Neural crest cell (in vitro differentiated cells): ENCODE data around the gene GNA12. TPM values are rescaled to one million over a fixed set of nuclear protein-coding genes. Genes with fewer than 3 reads are reported as not detected.
A peak's percentile ranks its signal among the peaks of the same experiment; 100 is the strongest.

ENCODE experiments used
- DNase-seq: peaks from one replicate; pipeline ENCODE4 v3.0.0; 2021; ENCODE audit warnings: low read depth, mixed read lengths, low spot score
- H3K27ac Mint-ChIP-seq: one replicate; pipeline ENCODE4 v1.8.0; 2021; ENCODE audit warnings: mild to moderate bottlenecking, mixed read lengths; ENCODE audit not compliant: unreplicated experiment
- H3K27me3 Mint-ChIP-seq: 2 replicates; pipeline ENCODE4 v1.8.0; 2021; ENCODE audit warnings: low read depth, mild to moderate bottlenecking, mixed read lengths
- H3K36me3 Mint-ChIP-seq: 2 replicates; pipeline ENCODE4 v1.8.0; 2021; ENCODE audit warnings: low read depth, mild to moderate bottlenecking, mixed read lengths
- H3K4me1 Mint-ChIP-seq: 2 replicates; pipeline ENCODE4 v1.8.0; 2021; ENCODE audit warnings: mixed read lengths
- H3K4me3 Mint-ChIP-seq: one replicate; pipeline ENCODE4 v1.8.0; 2021; ENCODE audit warnings: mild to moderate bottlenecking, mixed read lengths
- H3K9me3 Mint-ChIP-seq: 2 replicates; pipeline ENCODE4 v1.8.0; 2021; ENCODE audit warnings: mixed read lengths
- total RNA-seq: library from RNA; stranded (reverse); gene quantifications from 2 replicates; pipeline ENCODE4 v1.2.1, GENCODE V29; 2021
- TF ChIP-seq, protein P1 (sequence below): fragments of 200-600 bp; sonication (generic); conservative IDR thresholded peaks from 2 replicates; pipeline ENCODE4 v1.5.0; 2021; ENCODE audit warnings: antibody characterized with exemption, mild to moderate bottlenecking

The GNA12 gene
- total RNA-seq, 1 donor from 2014 or later = 63.5 TPM

DNA sequence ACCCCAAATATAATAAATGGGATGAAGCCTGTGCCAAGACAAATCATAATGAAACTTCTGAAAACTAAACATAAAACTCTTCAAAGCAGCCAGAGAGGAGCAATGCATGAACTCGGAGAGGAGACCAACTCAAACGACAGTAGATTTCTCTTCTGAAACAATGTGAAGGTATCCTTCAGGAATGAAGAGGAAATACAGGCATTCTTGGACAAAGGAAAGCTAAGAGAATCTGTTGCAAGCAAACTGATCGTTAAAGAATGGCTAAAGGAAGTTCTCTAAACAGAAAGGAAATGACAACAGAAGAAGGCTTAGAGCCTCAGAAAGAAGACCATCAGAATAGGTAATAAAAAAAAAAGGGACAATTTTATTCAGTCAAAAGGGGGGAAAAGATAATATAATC lies 6.6 kb downstream of the GNA12 start:
- Mint-ChIP-seq H3K4me1 (peaks cover 39% of the 10 kb centered on the region), H3K27me3 (no peaks in the 10 kb centered on the region), H3K4me3 (no peak overlapping the region), H3K27ac (no peak overlapping the region), H3K36me3 (peaks cover 24% of the 10 kb centered on the region), H3K9me3 (no peaks in the 10 kb centered on the region)
- TF ChIP-seq, protein P1, sequence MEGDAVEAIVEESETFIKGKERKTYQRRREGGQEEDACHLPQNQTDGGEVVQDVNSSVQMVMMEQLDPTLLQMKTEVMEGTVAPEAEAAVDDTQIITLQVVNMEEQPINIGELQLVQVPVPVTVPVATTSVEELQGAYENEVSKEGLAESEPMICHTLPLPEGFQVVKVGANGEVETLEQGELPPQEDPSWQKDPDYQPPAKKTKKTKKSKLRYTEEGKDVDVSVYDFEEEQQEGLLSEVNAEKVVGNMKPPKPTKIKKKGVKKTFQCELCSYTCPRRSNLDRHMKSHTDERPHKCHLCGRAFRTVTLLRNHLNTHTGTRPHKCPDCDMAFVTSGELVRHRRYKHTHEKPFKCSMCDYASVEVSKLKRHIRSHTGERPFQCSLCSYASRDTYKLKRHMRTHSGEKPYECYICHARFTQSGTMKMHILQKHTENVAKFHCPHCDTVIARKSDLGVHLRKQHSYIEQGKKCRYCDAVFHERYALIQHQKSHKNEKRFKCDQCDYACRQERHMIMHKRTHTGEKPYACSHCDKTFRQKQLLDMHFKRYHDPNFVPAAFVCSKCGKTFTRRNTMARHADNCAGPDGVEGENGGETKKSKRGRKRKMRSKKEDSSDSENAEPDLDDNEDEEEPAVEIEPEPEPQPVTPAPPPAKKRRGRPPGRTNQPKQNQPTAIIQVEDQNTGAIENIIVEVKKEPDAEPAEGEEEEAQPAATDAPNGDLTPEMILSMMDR = no peak
- DNase-seq = no peak

DNA sequence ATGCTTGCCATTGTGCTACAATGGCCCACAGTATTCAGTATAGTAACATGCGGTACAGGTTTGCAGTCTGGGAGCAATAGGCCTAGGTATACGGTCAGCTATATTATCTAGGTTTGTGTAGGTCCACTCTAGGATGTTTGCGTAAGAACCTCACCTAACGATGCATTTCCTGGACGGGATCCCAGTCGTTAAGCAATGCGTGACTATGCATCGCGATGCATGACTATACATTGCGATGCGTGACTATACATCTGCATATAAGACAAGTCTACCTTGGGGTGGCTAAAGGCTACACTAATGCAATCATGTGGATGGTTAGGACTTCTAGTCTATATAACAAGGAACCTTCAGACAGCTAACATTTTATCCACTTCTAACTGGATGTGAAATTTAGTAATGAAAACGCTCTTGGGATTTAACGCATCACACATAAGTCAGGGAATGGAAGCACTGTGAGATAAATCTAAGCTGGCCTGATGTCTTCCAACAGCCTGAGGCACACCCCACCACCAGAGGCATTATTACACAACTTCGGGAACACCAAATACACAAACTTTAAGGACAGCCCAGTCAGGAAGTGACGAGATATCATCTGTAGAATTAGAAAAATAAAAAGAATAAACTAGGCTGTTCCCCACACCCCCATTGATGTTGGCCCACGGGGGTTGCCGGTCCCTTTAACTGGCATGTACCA lies 9.2 kb downstream of the GNA12 start:
- TF ChIP-seq, protein P1 = no peak
- Mint-ChIP-seq H3K9me3 (no peaks in the 10 kb centered on the region), H3K27ac (no peak overlapping the region), H3K4me3 (no peak overlapping the region), H3K27me3 (no peaks in the 10 kb centered on the region), H3K36me3 (peaks cover 14% of the 10 kb centered on the region), H3K4me1 (peaks cover 15% of the 10 kb centered on the region)
- DNase-seq = no peak

DNA sequence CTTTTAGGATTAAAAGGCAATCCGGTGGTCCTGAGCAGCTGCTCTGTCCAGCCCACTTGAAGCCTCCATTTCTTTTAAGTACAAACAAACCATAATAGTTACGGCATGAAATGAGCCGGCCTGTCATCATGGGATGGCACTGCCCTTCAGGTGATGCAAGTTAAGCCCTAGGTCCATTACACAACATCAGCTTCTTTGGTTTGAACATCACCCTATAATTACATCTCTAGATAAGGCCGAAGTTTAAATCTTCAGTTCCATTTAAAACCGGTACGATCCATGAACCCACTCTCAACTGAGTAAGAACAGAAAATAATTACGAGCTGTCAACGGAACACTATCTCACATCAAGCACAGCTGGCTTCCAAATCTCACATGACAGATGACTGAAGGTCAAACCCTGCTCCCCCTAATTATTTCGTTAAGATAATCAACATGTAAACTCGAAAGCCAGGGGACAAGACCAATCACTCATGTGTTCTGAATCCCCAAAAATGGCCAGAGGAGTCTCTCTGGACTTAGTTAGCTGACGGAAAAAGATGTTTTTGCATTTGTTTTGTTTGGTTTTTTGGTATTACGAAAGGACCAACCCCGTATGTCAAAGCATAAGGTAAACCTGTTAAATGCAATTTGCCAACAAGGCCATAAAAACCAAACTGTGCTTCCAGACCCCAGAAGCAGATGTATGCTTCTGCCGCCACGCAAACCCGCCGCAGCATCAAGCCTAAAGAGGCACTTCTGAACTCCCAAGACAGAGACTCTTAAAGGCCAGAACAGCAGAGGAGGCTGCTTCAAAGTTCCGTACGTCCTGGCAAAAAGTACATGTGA lies 10.8 kb downstream of the GNA12 start:
- H3K4me3 Mint-ChIP-seq = no peak overlapping the region
- TF ChIP-seq, protein P1 = no peak
- H3K4me1 Mint-ChIP-seq = peaks cover 19% of the 10 kb centered on the region

DNA sequence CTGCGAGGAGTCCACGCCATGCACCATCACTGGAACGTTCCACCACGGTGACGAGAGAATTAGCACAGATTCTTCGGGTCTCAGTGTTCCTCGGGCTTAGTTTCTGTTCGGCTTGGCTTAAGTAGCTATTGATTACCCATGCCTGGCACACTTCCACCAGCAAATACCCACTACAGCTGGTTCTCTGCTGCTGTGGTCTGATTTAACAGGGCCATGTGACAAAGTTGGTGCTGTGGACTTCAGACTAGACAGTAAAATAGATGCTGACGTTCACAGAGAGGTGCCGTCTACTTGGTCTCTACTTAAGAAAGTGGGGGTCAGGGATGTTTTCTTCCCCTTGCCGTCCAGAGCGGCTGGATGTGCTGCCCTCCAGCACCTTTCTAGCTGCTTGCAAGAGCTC lies 11.6 kb downstream of the GNA12 start:
- Mint-ChIP-seq H3K4me1 (peaks cover 13% of the 10 kb centered on the region), H3K4me3 (no peak overlapping the region), H3K27ac (peak overlapping the region; percentile 72), H3K36me3 (peaks cover 8% of the 10 kb centered on the region), H3K9me3 (no peaks in the 10 kb centered on the region), H3K27me3 (no peaks in the 10 kb centered on the region)
- TF ChIP-seq, protein P1 = no peak
- no peak for DNase-seq

More for the DNA sequence above, 10.8 kb downstream of the GNA12 start:
- Mint-ChIP-seq H3K27me3 (no peaks in the 10 kb centered on the region), H3K36me3 (peaks cover 9% of the 10 kb centered on the region), H3K9me3 (no peaks in the 10 kb centered on the region), H3K27ac (no peak overlapping the region)
- no peak for DNase-seq

DNA sequence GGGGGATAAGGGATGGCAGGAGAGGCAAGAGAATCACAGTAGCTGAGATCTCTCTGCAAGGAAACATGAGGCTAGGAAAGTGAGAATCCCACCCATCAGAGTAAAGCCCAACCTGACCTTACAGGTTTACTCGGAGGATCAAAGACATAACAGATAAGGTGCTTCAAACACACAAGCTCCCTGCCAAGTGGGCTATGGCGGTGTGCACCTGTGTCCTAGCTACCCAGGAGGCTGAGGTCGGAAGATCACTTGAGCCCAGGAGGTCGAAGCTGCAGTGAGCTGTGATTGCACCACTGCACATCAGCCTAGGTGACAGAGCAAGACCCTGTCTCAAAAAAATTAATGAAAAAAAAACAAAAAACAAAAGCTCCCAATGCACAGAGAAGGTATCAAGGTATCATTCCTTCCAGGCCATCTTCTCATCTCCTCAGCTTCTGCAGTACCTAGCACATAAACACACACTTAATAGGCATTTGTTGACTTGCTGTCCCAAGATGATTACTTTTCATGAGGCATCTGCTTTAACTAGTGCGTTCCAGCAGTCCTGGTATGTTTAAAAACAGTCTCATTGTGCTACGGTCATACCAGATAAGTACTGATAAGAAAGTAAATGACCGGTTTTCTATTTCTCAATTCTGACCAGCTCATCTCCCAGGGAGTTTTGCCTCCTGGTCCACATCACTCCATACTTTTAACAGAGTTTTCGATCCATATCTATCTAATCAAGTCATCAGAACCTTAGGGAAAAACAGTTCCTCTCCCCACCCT lies 13.3 kb downstream of the GNA12 start:
- no peak for DNase-seq
- Mint-ChIP-seq H3K27ac (no peak overlapping the region), H3K27me3 (no peaks in the 10 kb centered on the region), H3K4me1 (peaks cover 11% of the 10 kb centered on the region), H3K9me3 (no peaks in the 10 kb centered on the region), H3K36me3 (peaks cover 5% of the 10 kb centered on the region), H3K4me3 (no peak overlapping the region)
- TF ChIP-seq, protein P1 = no peak
